ENCODE results near the gene MCF2L2.

DNA sequence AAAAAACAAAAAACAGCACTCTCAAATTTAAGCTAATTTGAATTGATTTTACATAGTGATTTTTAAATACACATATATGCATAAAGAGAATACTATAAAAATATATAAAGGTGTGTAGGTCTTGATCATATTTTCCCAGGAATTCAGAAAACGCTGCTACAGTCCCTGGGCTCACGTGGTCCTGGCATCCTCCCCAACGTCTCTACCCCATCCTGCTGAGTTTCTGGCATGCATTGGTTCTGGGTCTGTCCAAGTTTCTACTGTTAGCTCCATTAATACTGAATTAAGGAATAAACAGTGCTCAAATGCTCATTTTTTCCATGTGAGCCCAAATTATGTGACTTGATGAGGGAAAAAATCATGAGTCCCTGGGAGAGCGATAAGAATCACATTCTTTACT lies 233.2 kb downstream of the MCF2L2 start:
- TF ChIP-seq CTCF (IDR thresholded peaks at IDR 0.05) = no peak
- TF ChIP-seq POLR2A (IDR thresholded peaks at IDR 0.05) = no peak
